ENCODE results near the gene TMEM145.

GRCh38 chr19:42284591-42285341, 28.3 kb upstream of the TMEM145 start:
- TF ChIP-seq EP300 (IDR thresholded peaks at IDR 0.05) (no peak), CTCF (IDR thresholded peaks at IDR 0.05) (no peak), POLR2AphosphoS5 (IDR thresholded peaks at IDR 0.05) (no peak)

Measured in stomach (tissue), 4 donors.